ENCODE results near the gene FAM20C. TPM values are rescaled to one million over a fixed set of nuclear protein-coding genes. Genes with fewer than 3 reads are reported as not detected.

Gene FAM20C
- total and polyA plus RNA-seq, 2 of the 8 experiments (the other 6 are each of a cell fraction or from before 2014, with no cell fraction given) = 9.5 to 34.8 TPM

DNA sequence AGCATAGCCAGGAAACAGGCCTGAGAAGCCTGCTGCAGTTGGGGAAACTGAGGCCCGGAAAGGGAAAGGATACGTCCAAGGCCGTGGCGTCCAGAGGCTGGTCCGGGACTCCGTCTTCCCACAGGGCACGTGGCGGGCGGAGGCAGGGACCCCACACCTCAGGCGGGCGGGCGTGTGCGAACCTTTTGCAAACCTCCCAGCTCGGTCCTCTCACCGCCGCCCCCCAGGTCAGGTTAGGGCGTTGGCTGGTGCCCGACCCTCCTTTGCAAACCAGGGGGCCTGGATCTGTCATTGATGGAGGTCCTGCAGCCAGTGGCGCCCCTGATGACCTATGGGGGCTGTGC, 19.3 kb downstream of the FAM20C start (continued):
- TF ChIP-seq CTBP2 (IDR thresholded peaks at IDR 0.05; ENCODE audit: borderline replicate concordance, insufficient read depth, insufficient read length, low read length) (no peak), SIRT6 (IDR thresholded peaks at IDR 0.05; ENCODE audit: low read length) (no peak), EZH2 (IDR thresholded peaks at IDR 0.05; ENCODE audit: low read depth, low read length, severe bottlenecking) (no peak), CBX8 (IDR thresholded peaks at IDR 0.05; ENCODE audit: borderline replicate concordance, low read depth, low read length) (no peak), RFX5 (IDR thresholded peaks at IDR 0.05; ENCODE audit: borderline replicate concordance, low read depth, low read length) (no peak), SUZ12 (IDR thresholded peaks at IDR 0.05; ENCODE audit: low read length) (no peak), CHD1 (IDR thresholded peaks at IDR 0.05; ENCODE audit: low read depth, low read length) (no peak)
- TF ChIP-seq, protein P1, sequence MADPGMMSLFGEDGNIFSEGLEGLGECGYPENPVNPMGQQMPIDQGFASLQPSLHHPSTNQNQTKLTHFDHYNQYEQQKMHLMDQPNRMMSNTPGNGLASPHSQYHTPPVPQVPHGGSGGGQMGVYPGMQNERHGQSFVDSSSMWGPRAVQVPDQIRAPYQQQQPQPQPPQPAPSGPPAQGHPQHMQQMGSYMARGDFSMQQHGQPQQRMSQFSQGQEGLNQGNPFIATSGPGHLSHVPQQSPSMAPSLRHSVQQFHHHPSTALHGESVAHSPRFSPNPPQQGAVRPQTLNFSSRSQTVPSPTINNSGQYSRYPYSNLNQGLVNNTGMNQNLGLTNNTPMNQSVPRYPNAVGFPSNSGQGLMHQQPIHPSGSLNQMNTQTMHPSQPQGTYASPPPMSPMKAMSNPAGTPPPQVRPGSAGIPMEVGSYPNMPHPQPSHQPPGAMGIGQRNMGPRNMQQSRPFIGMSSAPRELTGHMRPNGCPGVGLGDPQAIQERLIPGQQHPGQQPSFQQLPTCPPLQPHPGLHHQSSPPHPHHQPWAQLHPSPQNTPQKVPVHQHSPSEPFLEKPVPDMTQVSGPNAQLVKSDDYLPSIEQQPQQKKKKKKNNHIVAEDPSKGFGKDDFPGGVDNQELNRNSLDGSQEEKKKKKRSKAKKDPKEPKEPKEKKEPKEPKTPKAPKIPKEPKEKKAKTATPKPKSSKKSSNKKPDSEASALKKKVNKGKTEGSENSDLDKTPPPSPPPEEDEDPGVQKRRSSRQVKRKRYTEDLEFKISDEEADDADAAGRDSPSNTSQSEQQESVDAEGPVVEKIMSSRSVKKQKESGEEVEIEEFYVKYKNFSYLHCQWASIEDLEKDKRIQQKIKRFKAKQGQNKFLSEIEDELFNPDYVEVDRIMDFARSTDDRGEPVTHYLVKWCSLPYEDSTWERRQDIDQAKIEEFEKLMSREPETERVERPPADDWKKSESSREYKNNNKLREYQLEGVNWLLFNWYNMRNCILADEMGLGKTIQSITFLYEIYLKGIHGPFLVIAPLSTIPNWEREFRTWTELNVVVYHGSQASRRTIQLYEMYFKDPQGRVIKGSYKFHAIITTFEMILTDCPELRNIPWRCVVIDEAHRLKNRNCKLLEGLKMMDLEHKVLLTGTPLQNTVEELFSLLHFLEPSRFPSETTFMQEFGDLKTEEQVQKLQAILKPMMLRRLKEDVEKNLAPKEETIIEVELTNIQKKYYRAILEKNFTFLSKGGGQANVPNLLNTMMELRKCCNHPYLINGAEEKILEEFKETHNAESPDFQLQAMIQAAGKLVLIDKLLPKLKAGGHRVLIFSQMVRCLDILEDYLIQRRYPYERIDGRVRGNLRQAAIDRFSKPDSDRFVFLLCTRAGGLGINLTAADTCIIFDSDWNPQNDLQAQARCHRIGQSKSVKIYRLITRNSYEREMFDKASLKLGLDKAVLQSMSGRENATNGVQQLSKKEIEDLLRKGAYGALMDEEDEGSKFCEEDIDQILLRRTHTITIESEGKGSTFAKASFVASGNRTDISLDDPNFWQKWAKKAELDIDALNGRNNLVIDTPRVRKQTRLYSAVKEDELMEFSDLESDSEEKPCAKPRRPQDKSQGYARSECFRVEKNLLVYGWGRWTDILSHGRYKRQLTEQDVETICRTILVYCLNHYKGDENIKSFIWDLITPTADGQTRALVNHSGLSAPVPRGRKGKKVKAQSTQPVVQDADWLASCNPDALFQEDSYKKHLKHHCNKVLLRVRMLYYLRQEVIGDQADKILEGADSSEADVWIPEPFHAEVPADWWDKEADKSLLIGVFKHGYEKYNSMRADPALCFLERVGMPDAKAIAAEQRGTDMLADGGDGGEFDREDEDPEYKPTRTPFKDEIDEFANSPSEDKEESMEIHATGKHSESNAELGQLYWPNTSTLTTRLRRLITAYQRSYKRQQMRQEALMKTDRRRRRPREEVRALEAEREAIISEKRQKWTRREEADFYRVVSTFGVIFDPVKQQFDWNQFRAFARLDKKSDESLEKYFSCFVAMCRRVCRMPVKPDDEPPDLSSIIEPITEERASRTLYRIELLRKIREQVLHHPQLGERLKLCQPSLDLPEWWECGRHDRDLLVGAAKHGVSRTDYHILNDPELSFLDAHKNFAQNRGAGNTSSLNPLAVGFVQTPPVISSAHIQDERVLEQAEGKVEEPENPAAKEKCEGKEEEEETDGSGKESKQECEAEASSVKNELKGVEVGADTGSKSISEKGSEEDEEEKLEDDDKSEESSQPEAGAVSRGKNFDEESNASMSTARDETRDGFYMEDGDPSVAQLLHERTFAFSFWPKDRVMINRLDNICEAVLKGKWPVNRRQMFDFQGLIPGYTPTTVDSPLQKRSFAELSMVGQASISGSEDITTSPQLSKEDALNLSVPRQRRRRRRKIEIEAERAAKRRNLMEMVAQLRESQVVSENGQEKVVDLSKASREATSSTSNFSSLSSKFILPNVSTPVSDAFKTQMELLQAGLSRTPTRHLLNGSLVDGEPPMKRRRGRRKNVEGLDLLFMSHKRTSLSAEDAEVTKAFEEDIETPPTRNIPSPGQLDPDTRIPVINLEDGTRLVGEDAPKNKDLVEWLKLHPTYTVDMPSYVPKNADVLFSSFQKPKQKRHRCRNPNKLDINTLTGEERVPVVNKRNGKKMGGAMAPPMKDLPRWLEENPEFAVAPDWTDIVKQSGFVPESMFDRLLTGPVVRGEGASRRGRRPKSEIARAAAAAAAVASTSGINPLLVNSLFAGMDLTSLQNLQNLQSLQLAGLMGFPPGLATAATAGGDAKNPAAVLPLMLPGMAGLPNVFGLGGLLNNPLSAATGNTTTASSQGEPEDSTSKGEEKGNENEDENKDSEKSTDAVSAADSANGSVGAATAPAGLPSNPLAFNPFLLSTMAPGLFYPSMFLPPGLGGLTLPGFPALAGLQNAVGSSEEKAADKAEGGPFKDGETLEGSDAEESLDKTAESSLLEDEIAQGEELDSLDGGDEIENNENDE (IDR thresholded peaks at IDR 0.05; ENCODE audit: insufficient replicate concordance, low read length) = no peak
